GM23338 (cell line): ENCODE data around the gene MYLK2. TPM values are rescaled to one million over a fixed set of nuclear protein-coding genes. Genes with fewer than 3 reads are reported as not detected.

Source experiments
- ATAC-seq: fragments of 200-7000 bp; cut with Tn5 transposase; 3 replicates; pipeline ENCODE4 v1.9.1; 2020
- DNase-seq: peaks from one replicate; pipeline ENCODE4 v3.0.0-alpha.2; 2015; ENCODE audit warnings: low spot score
- H2AFZ ChIP-seq: fragments of 200-600 bp; sonication (generic); 2 replicates; pipeline ENCODE4 v1.8.0; 2016; ENCODE audit warnings: antibody characterized with exemption, mild to moderate bottlenecking, moderate library complexity
- H3F3A ChIP-seq: fragments of 200-600 bp; sonication (generic); replicated peaks from 2 replicates; pipeline ENCODE4 v1.8.0; 2017; ENCODE audit warnings: antibody characterized with exemption, mixed run types, low read depth
- H3K27ac ChIP-seq: fragments of 200-600 bp; sonication (generic); 2 replicates; pipeline ENCODE4 v1.6.1; 2016; ENCODE audit warnings: low read depth
- H3K27me3 ChIP-seq: fragments of 200-600 bp; sonication (generic); 2 replicates; pipeline ENCODE4 v1.8.0; 2016; ENCODE audit warnings: mild to moderate bottlenecking, mixed run types, moderate library complexity; ENCODE audit not compliant: insufficient read depth
- H3K36me3 ChIP-seq: fragments of 200-600 bp; sonication (generic); 2 replicates; pipeline ENCODE4 v1.8.0; 2016; ENCODE audit warnings: mild to moderate bottlenecking; ENCODE audit not compliant: insufficient read depth
- H3K4me1 ChIP-seq: fragments of 200-600 bp; sonication (generic); 2 replicates; pipeline ENCODE4 v1.8.0; 2016; ENCODE audit warnings: mild to moderate bottlenecking, moderate library complexity; ENCODE audit not compliant: insufficient read depth
- H3K4me2 ChIP-seq: fragments of 200-600 bp; sonication (generic); 2 replicates; pipeline ENCODE4 v1.7.1; 2017; ENCODE audit warnings: mixed run types
- H3K4me3 ChIP-seq: fragments of 200-600 bp; sonication (generic); 2 replicates; pipeline ENCODE4 v1.6.1; 2016; ENCODE audit warnings: mixed run types
- H3K79me2 ChIP-seq: fragments of 200-600 bp; sonication (generic); replicated peaks from 2 replicates; pipeline ENCODE4 v1.8.0; 2017; ENCODE audit warnings: mild to moderate bottlenecking; ENCODE audit not compliant: insufficient read depth
- H3K9me2 ChIP-seq: fragments of 200-600 bp; sonication (generic); 2 replicates; pipeline ENCODE4 v1.8.0; 2017; ENCODE audit not compliant: insufficient read depth
- H4K20me1 ChIP-seq: fragments of 200-600 bp; sonication (generic); replicated peaks from 2 replicates; pipeline ENCODE4 v1.8.0; 2017; ENCODE audit warnings: mild to moderate bottlenecking; ENCODE audit not compliant: insufficient read depth
- H3K27ac Mint-ChIP-seq: 2 replicates; pipeline ENCODE4 v1.8.0; 2020; ENCODE audit warnings: inconsistent platforms, mild to moderate bottlenecking, moderate library complexity, mixed read lengths
- H3K27me3 Mint-ChIP-seq: 3 replicates; pipeline ENCODE4 v1.8.0; 2022; ENCODE audit warnings: low read depth, mild to moderate bottlenecking, moderate library complexity, mixed read lengths, inconsistent platforms; ENCODE audit not compliant: insufficient read depth, poor library complexity
- H3K36me3 Mint-ChIP-seq: 3 replicates; pipeline ENCODE4 v1.8.0; 2021; ENCODE audit warnings: low read depth, mild to moderate bottlenecking, inconsistent platforms, moderate library complexity, mixed read lengths
- H3K4me1 Mint-ChIP-seq: 3 replicates; pipeline ENCODE4 v1.8.0; 2020; ENCODE audit warnings: mild to moderate bottlenecking, inconsistent platforms, mixed read lengths
- H3K4me3 Mint-ChIP-seq: 3 replicates; pipeline ENCODE4 v1.8.0; 2021; ENCODE audit warnings: moderate library complexity, mild to moderate bottlenecking, inconsistent platforms, mixed read lengths
- H3K9me3 Mint-ChIP-seq: 3 replicates; pipeline ENCODE4 v1.8.0; 2020; ENCODE audit warnings: moderate library complexity, mild to moderate bottlenecking, inconsistent platforms, mixed read lengths
- CREB1 ChIP-seq: fragments of 250-450 bp; sonication (Bioruptor Pico); IDR thresholded peaks from 2 replicates; pipeline ENCODE4 v1.5.0; 2020; ENCODE audit warnings: low read depth, mild to moderate bottlenecking, moderate library complexity
- CTCF ChIP-seq, 2 experiments: fragments of 200-600 bp in 1 of 2; sonication (generic) in 1 of 2; conservative IDR thresholded peaks; 2 replicates each; pipeline versions ENCODE4 v1.5.1 to v1.6.1; 2016 to 2017; ENCODE audit warnings: antibody characterized with exemption in 2 of 2, low read depth in 2 of 2, mild to moderate bottlenecking in 2 of 2, moderate library complexity in 1 of 2
- ETS1 ChIP-seq: IDR thresholded peaks from 2 replicates; pipeline ENCODE4 v1.6.1; 2016; ENCODE audit warnings: antibody characterized with exemption
- EZH2 ChIP-seq: fragments of 200-600 bp; sonication (generic); IDR thresholded peaks from one replicate; pipeline ENCODE4 v1.8.0; 2017; ENCODE audit warnings: antibody characterized with exemption, mild to moderate bottlenecking, low read depth; ENCODE audit not compliant: unreplicated experiment
- EZH2phosphoT487 ChIP-seq: fragments of 200-600 bp; sonication (generic); IDR thresholded peaks from one replicate; pipeline ENCODE4 v1.8.1; 2018; ENCODE audit warnings: antibody characterized with exemption; ENCODE audit not compliant: unreplicated experiment
- JUNB ChIP-seq: IDR thresholded peaks from one replicate; pipeline ENCODE4 v1.6.1; 2016; ENCODE audit warnings: antibody characterized with exemption; ENCODE audit not compliant: unreplicated experiment
- NANOG ChIP-seq: IDR thresholded peaks from 2 replicates; pipeline ENCODE4 v1.6.1; 2016; ENCODE audit warnings: antibody characterized with exemption, borderline replicate concordance
- POLR2AphosphoS5 ChIP-seq: IDR thresholded peaks from 2 replicates; pipeline ENCODE4 v1.6.1; 2016; ENCODE audit warnings: antibody characterized with exemption, low read depth
- REST ChIP-seq: IDR thresholded peaks from one replicate; pipeline ENCODE4 v1.6.1; 2018; ENCODE audit warnings: antibody characterized with exemption; ENCODE audit not compliant: unreplicated experiment
- STAT1 ChIP-seq: IDR thresholded peaks from one replicate; pipeline ENCODE4 v1.6.1; 2016; ENCODE audit warnings: antibody characterized with exemption; ENCODE audit not compliant: unreplicated experiment
- ZNF114 ChIP-seq: fragments of 250-450 bp; sonication (Bioruptor Pico); IDR thresholded peaks from 2 replicates; pipeline ENCODE4 v1.5.0; 2020; ENCODE audit warnings: mild to moderate bottlenecking, moderate library complexity
- ZNF331 ChIP-seq: fragments of 250-450 bp; sonication (Bioruptor Pico); IDR thresholded peaks from 2 replicates; pipeline ENCODE4 v1.5.0; 2020; ENCODE audit warnings: low read depth, mild to moderate bottlenecking, moderate library complexity
- ZNF462 ChIP-seq: fragments of 250-450 bp; sonication (Bioruptor Pico); IDR thresholded peaks from 2 replicates; pipeline ENCODE4 v1.5.0; 2020; ENCODE audit warnings: mild to moderate bottlenecking, moderate library complexity
- polyA plus RNA-seq: library from polyadenylated mRNA; unstranded; fragments of >200 nt; fragmentation: Nextera tagmentation; extraction: Ambion mirVana; gene quantifications from 2 replicates; pipeline ENCODE4 v1.2.1, GENCODE V29; 2016
- total RNA-seq: library from RNA; depleted of rRNA; stranded (reverse); fragments of >200 nt; shearing (Covaris generic); gene quantifications from 2 replicates; pipeline ENCODE4 v1.2.3, GENCODE V29; 2014

Gene MYLK2
- total and polyA plus RNA-seq, 2 experiments from 2014 or later, result 0.21 to 0.28 TPM

DNA sequence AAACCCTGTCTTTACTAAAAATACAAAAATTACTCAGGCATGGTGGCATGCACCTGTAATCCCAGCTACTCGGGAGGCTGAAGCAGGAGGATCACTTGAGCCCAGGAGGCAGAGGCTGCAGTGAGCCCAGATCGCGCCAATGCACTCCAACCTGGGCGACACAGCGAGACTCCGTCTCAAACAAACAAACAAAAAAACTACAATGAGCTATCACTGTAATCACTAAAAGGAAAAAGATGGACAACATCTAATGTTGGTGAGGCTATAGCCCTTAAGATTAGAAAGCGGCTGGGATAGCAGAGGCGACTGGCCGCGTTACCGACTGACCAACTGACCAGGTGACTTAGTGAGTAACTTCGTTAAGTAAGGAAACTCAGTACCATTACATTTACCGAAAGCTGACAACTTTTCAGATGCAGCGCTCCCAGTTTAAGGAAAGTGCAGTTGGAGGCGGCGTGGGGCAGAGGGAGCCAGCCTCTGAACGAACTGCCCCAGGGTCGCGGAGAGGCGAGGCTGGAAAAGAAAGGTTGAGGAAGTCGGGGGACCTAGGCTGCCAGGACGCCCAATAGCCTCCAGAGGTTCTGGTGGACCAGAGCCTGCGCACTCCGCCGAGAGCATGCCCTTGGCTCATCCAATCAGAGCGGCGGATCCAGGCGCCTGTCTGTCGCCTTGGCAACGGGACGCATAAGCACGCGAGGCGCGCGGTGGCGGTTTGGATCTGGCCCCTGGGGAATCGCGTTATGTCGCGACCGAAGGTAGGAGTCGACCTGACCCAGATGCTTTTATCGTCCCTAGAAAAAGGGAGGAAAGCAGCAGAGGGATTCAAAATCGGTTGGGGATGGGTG is 60.2 kb downstream of the MYLK2 start:
- peak; percentile 99 for ATAC-seq

More for the DNA sequence above, 60.2 kb downstream of the MYLK2 start:
- H4K20me1 ChIP-seq, result no peaks in the 10 kb centered on the region
- Mint-ChIP-seq H3K9me3 (peaks cover 21% of the 10 kb centered on the region), H3K4me1 (no peaks in the 10 kb centered on the region), H3K4me3 (peak overlapping the region; percentile 89), H3K27me3 (peaks cover 10% of the 10 kb centered on the region), H3K36me3 (no peaks in the 10 kb centered on the region; the same call in 2 of the 3 replicates), H3K27ac (peak overlapping the region; percentile 73)
- DNase-seq, result peak; percentile 100
- H3F3A ChIP-seq, result 0 out of 2 replicates have a peak, but pooled peaks cover 6% of the 10 kb centered on the region
- H3K4me1 ChIP-seq, result no peaks in the 10 kb centered on the region
- no peaks in the 10 kb centered on the region for H3K9me2 ChIP-seq
- H3K79me2 ChIP-seq, result no peaks in the 10 kb centered on the region
- H3K4me2 ChIP-seq, result peak overlapping the region; percentile 88
- no peak overlapping the region for H3K27ac ChIP-seq
- peak overlapping the region; percentile 71 for H3K4me3 ChIP-seq
- TF ChIP-seq ZNF331 (CRISPR knock-in tag) (no peak), ZNF462 (CRISPR knock-in tag) (no peak), NANOG (no peak), EZH2phosphoT487 (no peak), REST (no peak), CTCF (conservative IDR thresholded peaks at IDR 0.05; ENCODE audit: low read depth in 2 of 2) (peak; percentile 18 to 21; a peak in 2 of 4 replicates), CREB1 (no peak), EZH2 (peak; percentile 44), POLR2AphosphoS5 (peak; percentile 66), ETS1 (no peak; the same call in 1 of the 2 replicates), JUNB (no peak), ZNF114 (CRISPR knock-in tag) (no peak), STAT1 (no peak)
- H2AFZ ChIP-seq, result peak overlapping the region; percentile 94
- H3K36me3 ChIP-seq, result no peaks in the 10 kb centered on the region
- H3K27me3 ChIP-seq, result peaks cover 21% of the 10 kb centered on the region
